Hematopoietic multipotent progenitor cell treated with erythropoietin and hydrocortisone succinate and interleukin-3 and kit ligand, for 4 days (in vitro differentiated cells): Measurements from ENCODE around the gene RERE.
"Not testable (repeated sequence)": the region's sequence is repeated elsewhere in the genome, so short reads cannot be mapped to it uniquely, and the experiment has no call there.

ENCODE experiments used
- DNase-seq: peaks from one replicate; pipeline ENCODE4 v3.0.0-alpha.2; 2015

Gene RERE

GRCh38 chr1:8747879-8748825, 69.3 kb downstream of the RERE start:
- DNase-seq = no peak

GRCh38 chr1:8746554-8746953, 70.9 kb downstream of the RERE start:
- DNase-seq = peak; percentile 67

DNA sequence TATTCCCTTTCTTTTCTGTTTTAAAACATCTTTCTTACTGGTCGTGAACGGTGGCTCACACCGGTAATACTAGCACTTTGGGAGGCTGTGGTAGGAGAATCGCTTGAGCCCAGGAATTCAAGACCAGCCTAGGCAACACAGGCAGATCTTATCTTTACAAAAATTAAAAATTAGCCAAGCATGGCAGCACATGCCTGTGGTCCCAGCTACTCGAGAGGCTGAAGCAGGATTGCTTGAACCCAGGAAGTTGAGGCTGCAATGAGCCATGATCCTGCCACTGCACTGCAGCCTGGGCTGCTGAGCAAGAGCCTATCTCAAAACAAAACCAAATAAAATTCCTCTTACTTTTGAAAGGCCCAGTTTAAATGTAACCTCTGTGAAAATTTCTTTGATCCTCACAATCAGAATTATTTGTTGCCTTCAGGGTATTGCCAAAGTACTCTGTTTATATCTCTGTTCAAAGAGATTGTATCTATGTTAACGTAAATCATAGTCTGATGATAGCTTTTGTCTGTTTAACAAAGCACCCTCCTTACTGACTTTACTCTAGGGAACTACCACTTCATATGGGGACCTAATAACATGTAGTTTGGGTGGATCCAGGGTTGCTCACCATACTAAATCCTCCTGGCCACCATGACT, 71.6 kb downstream of the RERE start:
- DNase-seq = no peak

DNA sequence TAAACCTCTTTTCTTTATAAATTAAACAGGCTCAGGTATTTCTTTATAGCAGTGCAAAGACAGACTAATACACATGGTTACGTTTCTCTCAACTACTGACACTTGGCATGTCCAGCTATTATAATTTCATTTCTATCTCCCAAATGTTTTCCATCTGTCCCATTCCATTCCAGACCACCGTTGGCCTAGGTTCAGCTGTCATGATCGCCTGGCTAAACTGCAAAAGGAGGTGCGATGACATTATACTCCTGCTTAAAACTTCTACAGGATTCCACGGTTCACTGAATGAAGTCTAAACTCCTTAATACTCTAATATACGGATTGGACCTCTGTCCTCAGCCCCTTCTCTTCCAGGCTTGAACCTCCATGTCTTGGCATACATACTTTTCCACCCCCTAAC, 72.1 kb downstream of the RERE start:
- DNase-seq = no peak

- DNase-seq = no peak
These were observed 75.2 kb downstream of the RERE start for GRCh38 chr1:8742022-8742924.

DNA sequence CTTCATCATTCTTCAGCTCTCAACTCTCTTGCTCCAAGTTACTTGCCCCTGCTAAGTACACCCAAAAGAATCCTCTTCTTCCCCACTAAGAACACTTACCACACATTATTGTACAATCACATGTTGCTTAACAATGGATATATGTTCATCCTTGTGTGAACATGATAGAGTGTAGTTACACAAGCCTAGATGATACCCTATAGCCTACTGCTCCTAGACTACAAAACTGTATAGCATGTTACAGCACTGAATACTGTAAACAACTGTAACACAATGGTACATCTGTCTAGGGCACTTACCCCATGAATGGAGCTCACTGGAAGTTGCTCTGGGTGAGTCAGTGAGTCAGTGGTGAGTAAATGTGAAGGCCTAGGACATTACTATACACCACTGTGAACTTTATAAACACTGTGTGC, 77.4 kb downstream of the RERE start:
- no peak for DNase-seq

- peak; percentile 47 for DNase-seq
These were observed 78.1 kb downstream of the RERE start for GRCh38 chr1:8739377-8739776.

GRCh38 chr1:8736927-8737326, 80.5 kb downstream of the RERE start:
- peak; percentile 62 for DNase-seq

DNA sequence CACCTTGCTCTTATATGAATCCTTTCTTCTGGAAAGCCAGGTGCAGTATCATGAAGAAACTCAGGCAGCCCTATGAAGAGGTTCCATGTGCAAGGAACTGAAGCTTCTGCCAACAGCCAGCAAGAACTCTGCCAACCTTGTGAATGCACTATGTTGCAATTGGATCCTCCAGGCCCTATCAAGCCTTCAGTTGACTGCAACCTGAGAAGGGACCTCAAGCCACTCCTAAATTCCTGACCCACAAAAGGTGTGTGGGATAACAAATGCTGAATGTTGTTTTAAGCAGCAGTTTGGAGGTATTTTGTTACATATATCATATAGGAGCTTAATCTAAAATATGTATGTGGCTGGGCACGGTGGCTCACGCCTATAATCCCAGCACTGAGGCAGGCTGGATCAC, 84.0 kb downstream of the RERE start:
- no peak for DNase-seq

GRCh38 chr1:8731162-8731561, 86.3 kb downstream of the RERE start:
- no peak for DNase-seq

DNA sequence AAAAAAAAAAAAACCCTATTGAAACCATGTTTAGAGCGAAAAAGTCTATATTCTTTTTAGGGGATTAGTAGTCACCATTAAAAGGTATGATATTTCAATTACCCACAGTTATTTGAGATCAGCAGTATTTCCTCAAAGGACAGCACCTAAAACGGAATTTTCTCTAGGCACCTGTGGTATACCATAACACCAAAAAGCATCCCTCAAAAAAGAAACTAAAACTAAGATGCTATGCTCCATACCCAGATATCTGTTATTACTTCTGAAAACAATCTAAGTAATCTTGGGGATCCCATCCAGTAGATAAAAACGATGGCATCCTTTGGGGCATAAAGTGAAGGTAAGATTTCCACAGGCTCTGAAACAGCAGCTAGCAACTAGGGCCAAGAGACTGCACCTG, 89.0 kb downstream of the RERE start:
- DNase-seq = no peak

DNA sequence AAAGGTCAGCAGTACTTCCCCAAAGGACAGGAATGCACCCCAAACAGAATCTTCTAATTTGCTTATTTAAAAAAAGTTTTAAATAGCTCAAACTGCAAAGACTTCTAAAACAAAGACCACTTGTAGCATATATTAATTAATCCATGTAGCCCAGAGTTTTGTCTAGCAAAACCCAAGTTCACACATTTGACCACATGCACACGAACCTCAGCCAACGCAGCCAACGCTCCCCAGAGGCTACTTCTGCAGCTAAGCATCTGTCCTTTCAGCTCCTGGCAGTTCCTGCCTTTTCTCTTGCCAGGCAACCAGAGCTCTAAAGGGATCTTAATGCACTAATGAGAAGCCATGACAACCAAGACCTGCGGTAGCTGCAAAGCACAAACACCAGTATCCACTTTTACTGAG, 89.6 kb downstream of the RERE start:
- no peak for DNase-seq

- DNase-seq = not testable (repeated sequence)
These were observed 90.1 kb downstream of the RERE start for GRCh38 chr1:8727316-8727715.

- DNase-seq = not testable (repeated sequence)
These were observed 90.6 kb downstream of the RERE start for GRCh38 chr1:8726801-8727186.

- DNase-seq = no peak
These were observed 94.4 kb downstream of the RERE start for GRCh38 chr1:8723010-8723409.

DNA sequence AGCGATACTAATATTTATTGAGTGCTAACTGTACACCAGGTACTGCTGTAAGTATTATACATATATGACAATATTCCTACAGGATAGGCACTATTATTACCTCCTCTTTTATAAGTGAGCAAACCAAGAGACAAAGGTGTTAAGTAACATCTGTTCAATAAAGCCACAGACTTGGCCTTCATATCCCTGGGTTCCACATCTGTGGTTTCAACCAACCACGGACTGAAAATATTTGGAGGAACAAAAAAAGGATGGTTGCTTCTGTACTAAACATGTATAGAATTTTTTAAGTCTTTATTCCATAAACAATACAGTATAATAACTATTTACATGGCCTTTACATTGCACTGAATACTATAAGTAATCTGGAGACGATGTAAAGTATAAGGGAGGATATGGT, 95.1 kb downstream of the RERE start:
- peak; percentile 43 for DNase-seq

- peak; percentile 83 for DNase-seq
These were observed 95.6 kb downstream of the RERE start for GRCh38 chr1:8721679-8722324.

GRCh38 chr1:8720347-8720746, 97.1 kb downstream of the RERE start:
- DNase-seq = no peak

DNA sequence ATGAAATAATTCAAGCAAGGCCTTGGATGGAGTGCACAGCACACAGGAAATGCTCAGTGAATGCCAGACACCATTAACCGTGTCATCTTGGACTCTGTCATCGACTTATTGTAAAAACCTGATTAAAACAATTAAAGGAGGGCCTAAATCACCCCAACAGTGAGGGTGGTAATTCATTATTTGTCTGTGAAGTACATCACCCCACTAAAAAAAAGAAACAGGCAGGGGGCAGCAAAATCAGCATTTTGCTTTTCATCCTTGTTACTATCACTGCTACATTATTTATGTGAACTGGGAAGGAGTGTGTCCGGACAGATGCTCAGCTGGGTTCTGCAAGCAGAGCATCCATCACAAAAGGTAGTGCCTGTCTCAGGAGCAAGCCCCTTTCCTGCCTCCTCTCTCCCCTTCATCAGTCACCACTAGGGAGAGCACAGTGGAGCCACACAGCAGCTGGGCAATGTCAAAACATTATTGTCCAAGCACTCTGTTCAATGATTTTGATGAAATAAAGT, 98.5 kb downstream of the RERE start:
- peak; percentile 45 for DNase-seq

DNA sequence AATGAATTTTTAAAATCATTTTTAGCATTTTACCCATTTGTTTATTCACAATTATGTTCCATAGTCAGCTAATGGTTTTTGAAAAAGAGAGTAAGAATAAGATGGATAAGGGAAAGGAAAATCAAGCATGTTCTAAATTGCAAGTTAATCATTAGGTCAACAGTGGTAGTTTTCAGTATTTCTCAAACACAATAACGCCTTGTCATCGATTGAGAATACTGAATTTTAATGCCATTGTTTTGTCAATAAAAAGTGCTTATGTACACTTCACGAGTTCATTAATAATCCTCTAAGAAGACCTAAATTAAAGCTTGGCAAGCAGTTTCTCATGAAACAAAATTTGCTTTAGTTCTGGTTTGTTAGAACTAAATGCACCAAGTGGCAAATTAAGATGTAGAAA, 100.3 kb downstream of the RERE start:
- DNase-seq = no peak

- no peak for DNase-seq
These were observed 101.2 kb downstream of the RERE start for GRCh38 chr1:8716238-8716637.

DNA sequence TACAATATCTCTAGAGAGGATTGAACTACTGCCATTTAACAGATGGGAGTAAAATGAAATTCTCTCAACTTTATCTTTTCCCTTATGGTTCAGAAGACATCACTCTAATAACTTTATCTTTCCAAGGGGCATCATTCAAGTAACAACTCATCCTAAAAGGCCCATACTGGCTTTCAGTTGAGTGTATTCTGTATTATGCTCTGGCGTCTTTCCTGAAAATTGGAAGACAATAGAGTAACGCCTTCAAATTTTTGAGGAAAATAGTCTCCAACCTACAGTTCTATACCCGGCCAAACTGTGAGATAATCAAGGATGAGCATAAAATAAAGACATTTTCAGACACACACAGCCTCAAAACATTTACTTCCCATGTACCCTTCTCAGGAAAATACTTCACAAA, 103.3 kb downstream of the RERE start:
- no peak for DNase-seq
